B cell (primary cell): ENCODE measurements around the gene SFT2D1. TPM values are rescaled to one million over a fixed set of nuclear protein-coding genes. Genes with fewer than 3 reads are reported as not detected.
"Not testable (repeated sequence)": the region's sequence is repeated elsewhere in the genome, so short reads cannot be mapped to it uniquely, and the experiment has no call there.

ENCODE experiments used
- ATAC-seq: fragments of 200-7000 bp; cut with Tn5 transposase; one replicate; pipeline ENCODE4 v1.10.0; 2021; ENCODE audit warnings: low read depth, mild to moderate bottlenecking, moderate number of reproducible peaks, moderate library complexity
- CTCF ChIA-PET: fragments of 350-600 bp; sonication (Branson Sonifier 250); formaldehyde crosslinking; loops from one replicate; lab custom pipeline; 2021; ENCODE audit warnings: antibody characterized with exemption, inconsistent platforms; lab: Charles Lee
- POLR2A ChIA-PET: fragments of 350-600 bp; sonication (Branson Sonifier 250); formaldehyde crosslinking; loops from one replicate; lab custom pipeline; 2021; ENCODE audit warnings: antibody characterized with exemption; lab: Charles Lee
- DNase-seq: peaks from one replicate; pipeline ENCODE4 v3.0.0; 2013
- H2AFZ ChIP-seq: 2 replicates; pipeline ENCODE4 v1.6.1; 2012; ENCODE audit warnings: mild to moderate bottlenecking, low read depth, low read length; ENCODE audit not compliant: insufficient read depth, poor library complexity, severe bottlenecking
- H3K27ac ChIP-seq, 2 donors: 1 replicate in 1 of 2; 2 replicates in 1 of 2; pipeline ENCODE4 v1.5.1; 2012 to 2013; ENCODE audit warnings: low read length in 2 of 2, mild to moderate bottlenecking in 2 of 2, moderate library complexity in 1 of 2
- H3K27me3 ChIP-seq, 4 experiments: fragments of 200-600 bp in 1 of 4; sonication (generic) in 1 of 4; replicated peaks in 1 of 4; 1 replicate in 2 of 4; 2 replicates in 2 of 4; pipeline versions ENCODE4 v1.6.1 to v1.7.0; 2013 to 2016; ENCODE audit warnings: low read length in 3 of 4, mild to moderate bottlenecking in 2 of 4, mixed read lengths in 1 of 4, moderate library complexity in 1 of 4; ENCODE audit not compliant: insufficient read depth in 4 of 4, control insufficient read depth in 3 of 4; ENCODE audit errors: control extremely low read depth in 1 of 4
- H3K36me3 ChIP-seq, 2 experiments: replicated peaks in 1 of 2; 1 replicate in 1 of 2; 2 replicates in 1 of 2; pipeline versions ENCODE4 v1.6.1 to v1.7.1; 2013; ENCODE audit warnings: low read length in 1 of 2; ENCODE audit not compliant: insufficient read depth in 2 of 2, control insufficient read depth in 1 of 2; ENCODE audit errors: control extremely low read depth in 1 of 2, extremely low read depth in 1 of 2
- H3K4me1 ChIP-seq, 2 donors: fragments of 200-600 bp in 1 of 2; sonication (generic) in 1 of 2; 1 replicate in 1 of 2; 2 replicates in 1 of 2; pipeline versions ENCODE4 v1.5.1 to v1.6.1; 2013 to 2017; ENCODE audit warnings: low read length in 2 of 2; ENCODE audit not compliant: control insufficient read depth in 2 of 2, insufficient read depth in 2 of 2
- H3K4me2 ChIP-seq: replicated peaks from 2 replicates; pipeline ENCODE3; 2012; ENCODE audit warnings: mild to moderate bottlenecking, low read depth, low read length; ENCODE audit not compliant: poor library complexity, severe bottlenecking
- H3K4me3 ChIP-seq, 5 experiments: fragments of 200-600 bp in 1 of 5; sonication (generic) in 1 of 5; 1 replicate in 3 of 5; 2 replicates in 2 of 5; pipeline versions ENCODE4 v1.5.1 to v1.7.0; 2011 to 2016; ENCODE audit warnings: low read length in 4 of 5, mild to moderate bottlenecking in 4 of 5, low read depth in 2 of 5, control low read depth in 1 of 5, moderate library complexity in 1 of 5; ENCODE audit not compliant: insufficient read depth in 1 of 5; ENCODE audit errors: control extremely low read depth in 1 of 5, extremely low read depth in 1 of 5
- H3K79me2 ChIP-seq: fragments of 200-600 bp; sonication (generic); one replicate; pipeline ENCODE4 v1.6.0; 2016; ENCODE audit warnings: low read length; ENCODE audit not compliant: control insufficient read depth, insufficient read depth
- H3K9ac ChIP-seq: fragments of 200-600 bp; sonication (generic); 2 replicates; pipeline ENCODE4 v1.6.1; 2017; ENCODE audit warnings: mild to moderate bottlenecking, low read length, moderate library complexity
- H3K9me3 ChIP-seq, 3 donors: one replicate each; pipeline versions ENCODE4 v1.6.1 to v1.7.1; 2013; ENCODE audit warnings: low read length in 2 of 3; ENCODE audit not compliant: control insufficient read depth in 2 of 3, insufficient read depth in 1 of 3; ENCODE audit errors: control extremely low read depth in 1 of 3
- H4K20me1 ChIP-seq: 2 replicates; pipeline ENCODE4 v1.6.0; 2012; ENCODE audit warnings: mild to moderate bottlenecking, low read length; ENCODE audit not compliant: insufficient read depth, control insufficient read depth, poor library complexity, severe bottlenecking
- H3K27ac Mint-ChIP-seq: one replicate; pipeline ENCODE4 v1.8.0; 2021; ENCODE audit warnings: mixed read lengths
- H3K27me3 Mint-ChIP-seq: one replicate; pipeline ENCODE4 v1.8.0; 2021; ENCODE audit warnings: mixed read lengths
- H3K4me1 Mint-ChIP-seq: one replicate; pipeline ENCODE4 v1.8.0; 2021; ENCODE audit warnings: mixed read lengths
- H3K4me3 Mint-ChIP-seq: one replicate; pipeline ENCODE4 v1.8.0; 2021; ENCODE audit warnings: mixed read lengths
- H3K9me3 Mint-ChIP-seq: one replicate; pipeline ENCODE4 v1.8.0; 2022; ENCODE audit warnings: mixed read lengths; ENCODE audit not compliant: insufficient read depth
- CTCF ChIP-seq: fragments of 200-600 bp; IDR thresholded peaks from one replicate; pipeline ENCODE4 v1.8.0; 2022; ENCODE audit warnings: antibody characterized with exemption, mild to moderate bottlenecking
- EZH2 ChIP-seq: IDR thresholded peaks from 2 replicates; pipeline ENCODE4 v1.6.1; 2012; ENCODE audit warnings: borderline replicate concordance, low read depth, mild to moderate bottlenecking, moderate library complexity, low read length; ENCODE audit not compliant: insufficient read depth, poor library complexity, severe bottlenecking
- WGBS: methylation state at CpG from one replicate; pipeline ENCODE4 v1.1.5; 2013; ENCODE audit warnings: missing lambda C conversion rate; ENCODE audit not compliant: insufficient coverage; 5-methylcytosine and 5-hydroxymethylcytosine counted together
- intact Hi-C: fragments of 100-400 bp; cut with micrococcal nuclease; formaldehyde crosslinking; loops from one replicate; pipeline ENCODE4 v1.10.0; 2022
- polyA plus RNA-seq: library from polyadenylated mRNA; depleted of rRNA; stranded (reverse); fragments of >200 nt; gene quantifications from 2 replicates; pipeline ENCODE4 v1.2.3, GENCODE V29; 2012
- total RNA-seq, 2 donors: library from RNA; stranded (reverse); fragments of 120-200 nt in 1 of 2; gene quantifications; 1 replicate in 1 of 2; 2 replicates in 1 of 2; pipeline versions ENCODE4 v1.2.3 to v1.2.4, GENCODE V29; 2013 to 2022

Gene SFT2D1
- total and polyA plus RNA-seq, 2 donors (not counting 1 experiment from before 2014, with no cell fraction given): 38.2 to 59.0 TPM

GRCh38 chr6:166388290-166389004, 46.1 kb upstream of the SFT2D1 start:
- Histone ChIP-seq H3K4me1 (peaks cover 0 to 7% of the 10 kb centered on the region in 2 donors), H3K79me2 (no peaks in the 10 kb centered on the region), H2AFZ (no peak overlapping the region), H3K27ac (no peak overlapping the region), H3K4me2 (no peak overlapping the region), H4K20me1 (no peaks in the 10 kb centered on the region), H3K36me3 (no peaks in the 10 kb centered on the region), H3K9me3 (no peaks in the 10 kb centered on the region), H3K27me3 (no peaks in the 10 kb centered on the region), H3K4me3 (no peak overlapping the region), H3K9ac (no peak overlapping the region)
- Mint-ChIP-seq H3K4me3 (no peak overlapping the region), H3K9me3 (no peaks in the 10 kb centered on the region), H3K4me1 (peaks cover 5% of the 10 kb centered on the region), H3K27ac (no peak overlapping the region), H3K27me3 (peaks cover 12% of the 10 kb centered on the region)
- intact Hi-C loops: loop anchor here (10.0 kb wide), 1 partner anchor 736 kb away; the partner anchor contains the start of gene CCR6
- ATAC-seq: no peak
- WGBS: 96% methylated on average over 8 of the region's 13 CpGs
- ChIA-PET POLR2A (no interaction called here), CTCF (interaction anchor here (1.6 to 3.7 kb wide), 3 partner anchors 12 to 109 kb away, joined by 3 to 21 read pairs (median 12); no protein-coding TSS in a partner anchor)
- DNase-seq: no peak
- no peak for TF ChIP-seq EZH2

- Histone ChIP-seq H4K20me1 (no peaks in the 10 kb centered on the region), H3K27ac (no peak overlapping the region), H3K36me3 (no peaks in the 10 kb centered on the region), H3K9me3 (no peaks in the 10 kb centered on the region), H3K4me1 (peaks cover 0 to 8% of the 10 kb centered on the region in 2 donors), H3K79me2 (no peaks in the 10 kb centered on the region), H3K4me3 (no peak overlapping the region), H2AFZ (no peak overlapping the region), H3K9ac (no peak overlapping the region), H3K4me2 (no peak overlapping the region), H3K27me3 (no peaks in the 10 kb centered on the region)
- intact Hi-C loops: loop anchor here (10.0 kb wide), 1 partner anchor 737 kb away; the partner anchor contains the start of gene CCR6
- H3K9me3 Mint-ChIP-seq: no peaks in the 10 kb centered on the region
- no peak for TF ChIP-seq CTCF
- TF ChIP-seq EZH2: no peak
- peaks cover 12% of the 10 kb centered on the region for H3K27me3 Mint-ChIP-seq
- DNase-seq (no peak), ATAC-seq (no peak)
- H3K4me1 Mint-ChIP-seq: peaks cover 5% of the 10 kb centered on the region
- no peak overlapping the region for H3K4me3 Mint-ChIP-seq
- POLR2A ChIA-PET: no interaction called here
- no peak overlapping the region for H3K27ac Mint-ChIP-seq
- WGBS: 100% methylated on average over 2 of the region's 5 CpGs
- CTCF ChIA-PET: interaction anchor here (1.6 to 3.7 kb wide), 3 partner anchors 12 to 108 kb away, joined by 3 to 21 read pairs (median 12); no protein-coding TSS in a partner anchor
Observed at GRCh38 chr6:166387642-166388289, 45.4 kb upstream of the SFT2D1 start.

GRCh38 chr6:166387098-166387497, 44.8 kb upstream of the SFT2D1 start:
- H3K9ac ChIP-seq, DNase-seq, H3K27ac Mint-ChIP-seq, ATAC-seq, H3K27ac ChIP-seq, H2AFZ ChIP-seq, H3K4me1 Mint-ChIP-seq, H3K9me3 Mint-ChIP-seq, H3K36me3 ChIP-seq, H3K4me1 ChIP-seq, H3K4me2 ChIP-seq, H3K9me3 ChIP-seq, H3K79me2 ChIP-seq, POLR2A ChIA-PET, H4K20me1 ChIP-seq, H3K27me3 Mint-ChIP-seq, H3K4me3 Mint-ChIP-seq, H3K4me3 ChIP-seq, H3K27me3 ChIP-seq: not testable (repeated sequence)
- intact Hi-C loops: loop anchor here (10.0 kb wide), 1 partner anchor 738 kb away; the partner anchor contains the start of gene CCR6
- CTCF ChIA-PET: interaction anchor here (1.0 to 3.7 kb wide), 5 partner anchors 13 to 111 kb away, joined by 3 to 21 read pairs (median 9); no protein-coding TSS in a partner anchor
- WGBS: 100% methylated on average over 4 of the region's 9 CpGs
